Psoas muscle (tissue), 8 donors: ENCODE results near the gene C13orf46. TPM values are rescaled to one million over a fixed set of nuclear protein-coding genes. Genes with fewer than 3 reads are reported as not detected.

Experiments
- ATAC-seq, 4 donors: fragments of 200-7000 bp; cut with Tn5 transposase; one replicate each; pipeline ENCODE4 v1.9.1; 2020; ENCODE audit warnings: moderate library complexity in 3 of 4, mild to moderate bottlenecking in 2 of 4
- DNase-seq, 2 donors: peaks; one replicate each; pipeline ENCODE4 v3.0.0-alpha.2; 2020
- H3K27ac ChIP-seq: fragments of 200-600 bp; one replicate; pipeline ENCODE4 v1.8.0; 2022
- H3K27me3 ChIP-seq, 3 donors: fragments of 200-600 bp in 1 of 3; one replicate each; pipeline versions ENCODE4 v1.6.1 to v1.8.0; 2013 to 2022; ENCODE audit warnings: low read length in 2 of 3, mild to moderate bottlenecking in 2 of 3, moderate library complexity in 1 of 3; ENCODE audit not compliant: insufficient read depth in 3 of 3
- H3K36me3 ChIP-seq, 2 donors: fragments of 200-600 bp in 1 of 2; one replicate each; pipeline versions ENCODE4 v1.6.1 to v1.8.0; 2013 to 2022; ENCODE audit warnings: low read depth in 1 of 2, mild to moderate bottlenecking in 1 of 2, moderate library complexity in 1 of 2; ENCODE audit not compliant: insufficient read depth in 1 of 2
- H3K4me1 ChIP-seq: fragments of 200-600 bp; one replicate; pipeline ENCODE4 v1.8.0; 2022
- H3K4me3 ChIP-seq: fragments of 200-600 bp; one replicate; pipeline ENCODE4 v1.8.0; 2022; ENCODE audit warnings: mild to moderate bottlenecking
- H3K9me3 ChIP-seq: fragments of 200-600 bp; one replicate; pipeline ENCODE4 v1.8.0; 2022
- WGBS, 3 donors: extraction: QIAGEN DNeasy Blood & Tissue Kit; methylation state at CpG; one replicate each; pipeline versions ENCODE4 v1.1.6 to v1.1.7; 2013; 5-methylcytosine and 5-hydroxymethylcytosine counted together
- intact Hi-C, 2 donors: fragments of 100-400 bp; cut with DNase I; formaldehyde crosslinking; loops; one replicate each; pipeline versions ENCODE4 v1.11.0 to v1.14.2; 2022
- polyA plus RNA-seq, 3 donors: library from polyadenylated mRNA; stranded (reverse); fragments of 200-250 nt; gene quantifications; one replicate each; pipeline ENCODE4 v1.2.3, GENCODE V29; 2013
- total RNA-seq, 4 donors: library from RNA; stranded (reverse); fragmentation: NEBNext Ultra II Directional in 2 of 4; extraction: Animal tissue kit (Norgen Biotek cat#: 25700) in 2 of 4; gene quantifications; one replicate each; pipeline versions ENCODE4 v1.2.1 to v1.2.4, GENCODE V29; 2021 to 2023
- TF ChIP-seq, protein P1 (sequence below): fragments of 200-600 bp; IDR thresholded peaks from one replicate; pipeline ENCODE4 v1.8.0; 2022; ENCODE audit warnings: antibody characterized with exemption
- donor health status: healthy with polysubstance abuse.
- donor health status: DM: no; HTN: no; CAD: no; lungs with moderate emphysema.
- donor health status: Bipolar disorder and iron deficiency.
- donor health status: healthy.
- donor health status: DM: yes; HTN: yes; CAD: no.
- donor health status: DM: no; HTN: no; CAD: no.
- donor health status: DM: no; HTN: no; CAD: no.
- donor health status: DM: yes; HTN: yes; CAD: no.

Gene C13orf46
- total and polyA plus RNA-seq, 7 donors, result 0.14 to 2.5 (median 0.57) TPM; not detected in 1

- TF ChIP-seq, protein P1, sequence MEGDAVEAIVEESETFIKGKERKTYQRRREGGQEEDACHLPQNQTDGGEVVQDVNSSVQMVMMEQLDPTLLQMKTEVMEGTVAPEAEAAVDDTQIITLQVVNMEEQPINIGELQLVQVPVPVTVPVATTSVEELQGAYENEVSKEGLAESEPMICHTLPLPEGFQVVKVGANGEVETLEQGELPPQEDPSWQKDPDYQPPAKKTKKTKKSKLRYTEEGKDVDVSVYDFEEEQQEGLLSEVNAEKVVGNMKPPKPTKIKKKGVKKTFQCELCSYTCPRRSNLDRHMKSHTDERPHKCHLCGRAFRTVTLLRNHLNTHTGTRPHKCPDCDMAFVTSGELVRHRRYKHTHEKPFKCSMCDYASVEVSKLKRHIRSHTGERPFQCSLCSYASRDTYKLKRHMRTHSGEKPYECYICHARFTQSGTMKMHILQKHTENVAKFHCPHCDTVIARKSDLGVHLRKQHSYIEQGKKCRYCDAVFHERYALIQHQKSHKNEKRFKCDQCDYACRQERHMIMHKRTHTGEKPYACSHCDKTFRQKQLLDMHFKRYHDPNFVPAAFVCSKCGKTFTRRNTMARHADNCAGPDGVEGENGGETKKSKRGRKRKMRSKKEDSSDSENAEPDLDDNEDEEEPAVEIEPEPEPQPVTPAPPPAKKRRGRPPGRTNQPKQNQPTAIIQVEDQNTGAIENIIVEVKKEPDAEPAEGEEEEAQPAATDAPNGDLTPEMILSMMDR, result no peak
- H3K36me3 ChIP-seq, result peaks cover 0 to 2% of the 10 kb centered on the region in 2 donors
- no peak overlapping the region for H3K4me3 ChIP-seq
- H3K27ac ChIP-seq, result no peak overlapping the region
- WGBS, 3 donors, result 94 to 97% (median 96%) methylated on average over 17 of the region's 17 CpGs
- H3K4me1 ChIP-seq, result peaks cover 12% of the 10 kb centered on the region
- H3K9me3 ChIP-seq, result no peaks in the 10 kb centered on the region
- DNase-seq (peak; percentile 2 to 27), ATAC-seq (no peak)
- intact Hi-C loops, result loop anchor here in 1 of 2 donors (5.0 kb wide), 1 partner anchor 259 kb away; no protein-coding TSS in a partner anchor
- H3K27me3 ChIP-seq, result no peaks in the 10 kb centered on the region
Observed at GRCh38 chr13:113968463-113969310, 5.2 kb downstream of the C13orf46 start.

- no peak overlapping the region for H3K27ac ChIP-seq
- ATAC-seq (no peak), DNase-seq (peak; percentile 10 to 48)
- no peaks in the 10 kb centered on the region for H3K27me3 ChIP-seq
- intact Hi-C loops, result loop anchor here in 1 of 2 donors (5.0 kb wide), 1 partner anchor 259 kb away; no protein-coding TSS in a partner anchor
- TF ChIP-seq, protein P1, result no peak
- peaks cover 12% of the 10 kb centered on the region for H3K4me1 ChIP-seq
- WGBS, 3 donors, result 67 to 82% (median 80%) methylated on average over 20 of the region's 20 CpGs
- no peaks in the 10 kb centered on the region for H3K36me3 ChIP-seq
- no peak overlapping the region for H3K4me3 ChIP-seq
- no peaks in the 10 kb centered on the region for H3K9me3 ChIP-seq
Observed at GRCh38 chr13:113967729-113968462, 6.0 kb downstream of the C13orf46 start.

- no peaks in the 10 kb centered on the region for H3K27me3 ChIP-seq
- no peak overlapping the region for H3K27ac ChIP-seq
- H3K4me1 ChIP-seq, result peaks cover 12% of the 10 kb centered on the region
- TF ChIP-seq, protein P1, result no peak
- intact Hi-C loops, result loop anchor here in 1 of 2 donors (5.0 kb wide), 1 partner anchor 260 kb away; no protein-coding TSS in a partner anchor
- peak; percentile 4 to 10 for DNase-seq
- WGBS, 3 donors, result 95 to 96% (median 95%) methylated on average over 9 of the region's 9 CpGs
- no peaks in the 10 kb centered on the region for H3K36me3 ChIP-seq
- no peaks in the 10 kb centered on the region for H3K9me3 ChIP-seq
- no peak overlapping the region for H3K4me3 ChIP-seq
- no peak for ATAC-seq
Observed at GRCh38 chr13:113967206-113967720, 6.6 kb downstream of the C13orf46 start.

GRCh38 chr13:113965968-113966884 lies 7.7 kb downstream of the C13orf46 start:
- no peak for DNase-seq
- no peak for ATAC-seq
- no peaks in the 10 kb centered on the region for H3K36me3 ChIP-seq
- TF ChIP-seq, protein P1, result no peak
- H3K4me1 ChIP-seq, result peaks cover 8% of the 10 kb centered on the region
- H3K27me3 ChIP-seq, result no peaks in the 10 kb centered on the region
- H3K27ac ChIP-seq, result no peak overlapping the region
- intact Hi-C loops, result loop anchor here in 1 of 2 donors (5.0 kb wide), 1 partner anchor 261 kb away; no protein-coding TSS in a partner anchor
- no peak overlapping the region for H3K4me3 ChIP-seq
- 96 to 98% (median 97%) methylated on average over 5 of the region's 5 CpGs for WGBS, 3 donors
- H3K9me3 ChIP-seq, result no peaks in the 10 kb centered on the region
